ENCODE measurements around the gene MINPP1. TPM values are rescaled to one million over a fixed set of nuclear protein-coding genes. Genes with fewer than 3 reads are reported as not detected.

The MINPP1 gene
- total RNA-seq, 1 experiment from 2014 or later, result 25.5 TPM

- Mint-ChIP-seq H3K4me1 (peaks cover 28% of the 10 kb centered on the region), H3K36me3 (peaks cover 14% of the 10 kb centered on the region), H3K27ac (peak overlapping the region; percentile 77), H3K4me3 (peak overlapping the region; percentile 2; the same call in 1 of the 2 replicates), H3K27me3 (ENCODE audit: low read depth) (no peaks in the 10 kb centered on the region; the same call in 1 of the 2 replicates), H3K9me3 (peaks cover 18% of the 10 kb centered on the region)
- TF ChIP-seq ZNF512 (CRISPR knock-in tag; IDR thresholded peaks at IDR 0.05; ENCODE audit: borderline replicate concordance), result no peak
- TF ChIP-seq KAT7 (CRISPR knock-in tag; IDR thresholded peaks at IDR 0.05; ENCODE audit: borderline replicate concordance), result no peak
- no peak for TF ChIP-seq TEAD4 (CRISPR knock-in tag; IDR thresholded peaks at IDR 0.05)
- ATAC-seq (peak; percentile 75), DNase-seq (ENCODE audit: low spot score) (no peak)
- ChIA-PET CTCF (interaction anchor here (1.4 kb wide), 1 partner anchor 12 kb away, joined by 4 read pairs; no protein-coding TSS in a partner anchor), POLR2A (no interaction called here)
These were observed 54.7 kb downstream of the MINPP1 start for GRCh38 chr10:87559392-87559791.

GRCh38 chr10:87560495-87561129, 55.9 kb downstream of the MINPP1 start:
- peaks cover 30% of the 10 kb centered on the region for H3K9me3 Mint-ChIP-seq
- H3K4me1 Mint-ChIP-seq, result peaks cover 28% of the 10 kb centered on the region
- TF ChIP-seq FOXP1 (CRISPR knock-in tag; IDR thresholded peaks at IDR 0.05; ENCODE audit: borderline replicate concordance), result no peak
- no peak for TF ChIP-seq USF1 (CRISPR knock-in tag; IDR thresholded peaks at IDR 0.05)
- TF ChIP-seq ZNF317 (CRISPR knock-in tag; IDR thresholded peaks at IDR 0.05; ENCODE audit: borderline replicate concordance, low read depth), result no peak
- TF ChIP-seq NR2C2 (CRISPR knock-in tag; IDR thresholded peaks at IDR 0.05), result no peak
- no peak for TF ChIP-seq MYBL2 (CRISPR knock-in tag; IDR thresholded peaks at IDR 0.05)
- no peak for TF ChIP-seq NFATC4 (CRISPR knock-in tag; IDR thresholded peaks at IDR 0.05)
- no peak for TF ChIP-seq MXD4 (CRISPR knock-in tag; IDR thresholded peaks at IDR 0.05; ENCODE audit: borderline replicate concordance)
- TF ChIP-seq FOXP4 (CRISPR knock-in tag; IDR thresholded peaks at IDR 0.05), result no peak
- no peak for TF ChIP-seq ZNF423 (CRISPR knock-in tag; IDR thresholded peaks at IDR 0.05)
- no peak for TF ChIP-seq CTCF (IDR thresholded peaks at IDR 0.05)
- no peak for TF ChIP-seq ERG (CRISPR knock-in tag; IDR thresholded peaks at IDR 0.05)
- no peak for TF ChIP-seq SOX15 (CRISPR knock-in tag; IDR thresholded peaks at IDR 0.05)
- no peak for TF ChIP-seq ZNF396 (CRISPR knock-in tag; IDR thresholded peaks at IDR 0.05; ENCODE audit: borderline replicate concordance)
- TF ChIP-seq PREB (CRISPR knock-in tag; IDR thresholded peaks at IDR 0.05; ENCODE audit: borderline replicate concordance), result no peak
- no peak for TF ChIP-seq ARID4B (CRISPR knock-in tag; IDR thresholded peaks at IDR 0.05; ENCODE audit: borderline replicate concordance)
- no peak for TF ChIP-seq SMAD3 (CRISPR knock-in tag; IDR thresholded peaks at IDR 0.05; ENCODE audit: borderline replicate concordance)
- no peak for TF ChIP-seq ZNF121 (CRISPR knock-in tag; IDR thresholded peaks at IDR 0.05)
- DNase-seq (ENCODE audit: low spot score) (no peak), ATAC-seq (no peak)
- peaks cover 22% of the 10 kb centered on the region for H3K36me3 Mint-ChIP-seq
- H3K27me3 Mint-ChIP-seq (ENCODE audit: low read depth), result no peaks in the 10 kb centered on the region; the same call in 1 of the 2 replicates
- ChIA-PET CTCF (interaction anchor here (0.7 kb wide), 1 partner anchor 27 kb away, joined by 3 read pairs; no protein-coding TSS in a partner anchor), POLR2A (no interaction called here)
- H3K27ac Mint-ChIP-seq, result 0 out of 2 replicates have a peak overlapping the region, but pooled peaks have one; percentile 50
- H3K4me3 Mint-ChIP-seq, result no peak overlapping the region

Measured in WTC11 (cell line).